D721Med (cell line): ENCODE results near the gene AIG1.

Experiments
- DNase-seq: peaks from one replicate; pipeline ENCODE4 v3.0.0; 2011; ENCODE audit warnings: low spot score; ENCODE audit not compliant: insufficient read length
- FAIRE-seq: peaks from 2 replicates; lab custom pipeline; 2011; peaks lifted over from hg19 to GRCh38; lab: Jason Lieb, UNC
- TF ChIP-seq, protein P1 (sequence below): IDR thresholded peaks from 2 replicates; pipeline ENCODE4 v1.5.1; 2012; ENCODE audit warnings: mild to moderate bottlenecking, control low read depth; ENCODE audit not compliant: insufficient read depth; ENCODE audit errors: missing control alignments

AIG1 gene

GRCh38 chr6:143097224-143097795 is 36.6 kb downstream of the AIG1 start:
- TF ChIP-seq, protein P1, sequence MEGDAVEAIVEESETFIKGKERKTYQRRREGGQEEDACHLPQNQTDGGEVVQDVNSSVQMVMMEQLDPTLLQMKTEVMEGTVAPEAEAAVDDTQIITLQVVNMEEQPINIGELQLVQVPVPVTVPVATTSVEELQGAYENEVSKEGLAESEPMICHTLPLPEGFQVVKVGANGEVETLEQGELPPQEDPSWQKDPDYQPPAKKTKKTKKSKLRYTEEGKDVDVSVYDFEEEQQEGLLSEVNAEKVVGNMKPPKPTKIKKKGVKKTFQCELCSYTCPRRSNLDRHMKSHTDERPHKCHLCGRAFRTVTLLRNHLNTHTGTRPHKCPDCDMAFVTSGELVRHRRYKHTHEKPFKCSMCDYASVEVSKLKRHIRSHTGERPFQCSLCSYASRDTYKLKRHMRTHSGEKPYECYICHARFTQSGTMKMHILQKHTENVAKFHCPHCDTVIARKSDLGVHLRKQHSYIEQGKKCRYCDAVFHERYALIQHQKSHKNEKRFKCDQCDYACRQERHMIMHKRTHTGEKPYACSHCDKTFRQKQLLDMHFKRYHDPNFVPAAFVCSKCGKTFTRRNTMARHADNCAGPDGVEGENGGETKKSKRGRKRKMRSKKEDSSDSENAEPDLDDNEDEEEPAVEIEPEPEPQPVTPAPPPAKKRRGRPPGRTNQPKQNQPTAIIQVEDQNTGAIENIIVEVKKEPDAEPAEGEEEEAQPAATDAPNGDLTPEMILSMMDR = no peak
- DNase-seq = no peak
- FAIRE-seq = no peak

GRCh38 chr6:143098054-143098671 is 37.5 kb downstream of the AIG1 start:
- no peak for FAIRE-seq
- TF ChIP-seq, protein P1 = no peak
- DNase-seq = no peak

DNA sequence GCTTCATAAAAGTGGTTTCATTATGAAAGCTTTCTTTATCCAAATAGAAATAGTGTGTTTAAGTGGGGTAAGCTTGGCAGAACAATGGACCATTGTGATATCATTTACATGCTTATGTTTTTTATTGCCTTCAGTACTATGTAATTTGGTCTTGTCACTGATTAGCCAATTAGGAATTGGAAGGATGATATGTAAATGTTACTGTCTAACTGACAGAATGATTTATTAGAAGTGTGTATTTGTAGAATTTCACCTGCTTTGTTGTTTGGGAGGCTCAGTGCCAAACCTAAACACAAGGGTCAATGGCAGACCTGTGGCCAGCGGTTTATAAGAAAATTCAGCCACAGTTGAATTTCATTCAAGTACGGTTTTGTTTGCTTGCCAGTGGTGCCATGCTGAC is 39.0 kb downstream of the AIG1 start:
- DNase-seq (no peak), FAIRE-seq (no peak)
- TF ChIP-seq, protein P1 = no peak

DNA sequence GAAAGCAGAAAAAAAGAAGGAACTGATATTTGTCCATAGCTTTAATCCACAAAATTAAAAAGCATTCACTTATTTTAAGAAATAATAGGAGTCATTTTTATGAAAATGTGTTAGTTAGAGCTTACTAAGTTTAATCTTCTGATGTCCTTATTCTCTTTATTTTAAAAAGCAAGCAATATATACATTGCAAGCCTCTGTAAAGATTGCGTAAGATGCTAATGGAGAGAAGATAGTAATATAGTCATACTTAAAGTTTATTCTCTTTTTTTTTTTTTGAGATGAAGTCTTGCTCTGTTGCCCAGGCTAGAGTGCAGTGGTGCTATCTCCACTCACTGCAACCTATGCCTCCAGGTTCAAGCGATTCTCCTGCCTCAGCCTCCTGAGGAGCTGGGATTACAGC is 39.7 kb downstream of the AIG1 start:
- TF ChIP-seq, protein P1 = no peak
- no peak for DNase-seq
- FAIRE-seq = no peak

- FAIRE-seq (no peak), DNase-seq (no peak)
- TF ChIP-seq, protein P1 = no peak
Observed at GRCh38 chr6:143103916-143104315, 43.2 kb downstream of the AIG1 start.

- DNase-seq = no peak
- TF ChIP-seq, protein P1 = no peak
- no peak for FAIRE-seq
Observed at GRCh38 chr6:143107440-143107839, 46.8 kb downstream of the AIG1 start.
